Superior temporal gyrus (tissue), 1 donor: Measurements from ENCODE around the gene HS6ST2.

Source experiments
- DNase-seq: peaks from one replicate; pipeline ENCODE4 v3.0.0-alpha.2; 2016; ENCODE audit errors: extremely low spot score

The HS6ST2 gene

GRCh38 chrX:132795181-132795580, 163.2 kb downstream of the HS6ST2 start:
- no peak for DNase-seq

- DNase-seq: no peak
Observed at GRCh38 chrX:132791714-132792113, 166.7 kb downstream of the HS6ST2 start.

- DNase-seq: no peak
Observed at GRCh38 chrX:132790329-132790728, 168.1 kb downstream of the HS6ST2 start.

GRCh38 chrX:132786217-132786616, 172.2 kb downstream of the HS6ST2 start:
- no peak for DNase-seq

- DNase-seq: no peak
Observed at GRCh38 chrX:132778917-132779316, 179.5 kb downstream of the HS6ST2 start.

GRCh38 chrX:132776486-132777210, 181.8 kb downstream of the HS6ST2 start:
- no peak for DNase-seq

- no peak for DNase-seq
Observed at GRCh38 chrX:132775263-132775823, 183.1 kb downstream of the HS6ST2 start.

- DNase-seq: no peak
Observed at GRCh38 chrX:132774010-132774714, 184.3 kb downstream of the HS6ST2 start.

- no peak for DNase-seq
Observed at GRCh38 chrX:132769609-132770008, 188.8 kb downstream of the HS6ST2 start.

- no peak for DNase-seq
Observed at GRCh38 chrX:132766452-132766851, 192.0 kb downstream of the HS6ST2 start.

GRCh38 chrX:132763528-132763927, 194.9 kb downstream of the HS6ST2 start:
- no peak for DNase-seq

- DNase-seq: no peak
Observed at GRCh38 chrX:132758759-132759158, 199.7 kb downstream of the HS6ST2 start.

GRCh38 chrX:132757066-132757623, 201.3 kb downstream of the HS6ST2 start:
- DNase-seq: no peak

- no peak for DNase-seq
Observed at GRCh38 chrX:132756439-132756838, 202.0 kb downstream of the HS6ST2 start.

GRCh38 chrX:132751063-132751690, 207.3 kb downstream of the HS6ST2 start:
- DNase-seq: no peak

- DNase-seq: no peak
Observed at GRCh38 chrX:132750331-132751062, 207.9 kb downstream of the HS6ST2 start.

GRCh38 chrX:132749406-132749805, 209.0 kb downstream of the HS6ST2 start:
- DNase-seq: no peak

- no peak for DNase-seq
Observed at GRCh38 chrX:132748909-132749308, 209.5 kb downstream of the HS6ST2 start.

- DNase-seq: no peak
Observed at GRCh38 chrX:132748268-132748667, 210.2 kb downstream of the HS6ST2 start.

GRCh38 chrX:132745593-132745992, 212.8 kb downstream of the HS6ST2 start:
- no peak for DNase-seq

GRCh38 chrX:132744470-132744869, 214.0 kb downstream of the HS6ST2 start:
- DNase-seq: no peak

- no peak for DNase-seq
Observed at GRCh38 chrX:132743086-132743485, 215.3 kb downstream of the HS6ST2 start.
